ENCODE data around the gene GOLT1A. TPM values are rescaled to one million over a fixed set of nuclear protein-coding genes. Genes with fewer than 3 reads are reported as not detected.
"Not testable (repeated sequence)": the region's sequence is repeated elsewhere in the genome, so short reads cannot be mapped to it uniquely, and the experiment has no call there.

GOLT1A gene
- total and polyA plus RNA-seq, 2 experiments from 2014 or later, result 0.33 to 2.6 TPM

DNA sequence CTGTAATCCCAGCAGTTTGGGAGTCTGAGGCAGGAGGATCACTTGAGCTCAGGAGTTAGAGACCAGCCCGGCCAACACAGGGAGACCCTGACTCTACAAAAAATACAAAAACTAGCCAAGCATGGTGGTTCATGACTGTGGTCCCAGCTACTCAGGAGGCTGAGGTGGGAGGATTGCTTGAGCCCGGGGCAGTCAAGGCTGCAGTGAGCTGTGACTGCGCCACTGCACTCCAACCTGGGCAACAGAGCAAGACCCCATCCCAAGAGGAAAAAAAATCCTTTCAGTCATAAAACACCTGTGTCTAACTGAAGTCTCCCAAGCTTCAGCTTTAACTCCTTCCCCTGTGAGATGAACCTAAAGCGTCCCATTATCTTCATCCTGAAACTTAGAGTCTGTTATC is 33.1 kb upstream of the GOLT1A start:
- DNase-seq (ENCODE audit: low read depth in 1 of 2, low spot score in 1 of 2), result no peak
- Histone ChIP-seq H3K4me3 (no peak overlapping the region), H3K27me3 (no peaks in the 10 kb centered on the region), H3K36me3 (peaks cover 47% of the 10 kb centered on the region), H3K27ac (no peak overlapping the region), H3K9me3 (ENCODE audit: low read depth) (no peaks in the 10 kb centered on the region), H3K4me1 (ENCODE audit: low read depth) (no peaks in the 10 kb centered on the region)
- TF ChIP-seq, protein P1, sequence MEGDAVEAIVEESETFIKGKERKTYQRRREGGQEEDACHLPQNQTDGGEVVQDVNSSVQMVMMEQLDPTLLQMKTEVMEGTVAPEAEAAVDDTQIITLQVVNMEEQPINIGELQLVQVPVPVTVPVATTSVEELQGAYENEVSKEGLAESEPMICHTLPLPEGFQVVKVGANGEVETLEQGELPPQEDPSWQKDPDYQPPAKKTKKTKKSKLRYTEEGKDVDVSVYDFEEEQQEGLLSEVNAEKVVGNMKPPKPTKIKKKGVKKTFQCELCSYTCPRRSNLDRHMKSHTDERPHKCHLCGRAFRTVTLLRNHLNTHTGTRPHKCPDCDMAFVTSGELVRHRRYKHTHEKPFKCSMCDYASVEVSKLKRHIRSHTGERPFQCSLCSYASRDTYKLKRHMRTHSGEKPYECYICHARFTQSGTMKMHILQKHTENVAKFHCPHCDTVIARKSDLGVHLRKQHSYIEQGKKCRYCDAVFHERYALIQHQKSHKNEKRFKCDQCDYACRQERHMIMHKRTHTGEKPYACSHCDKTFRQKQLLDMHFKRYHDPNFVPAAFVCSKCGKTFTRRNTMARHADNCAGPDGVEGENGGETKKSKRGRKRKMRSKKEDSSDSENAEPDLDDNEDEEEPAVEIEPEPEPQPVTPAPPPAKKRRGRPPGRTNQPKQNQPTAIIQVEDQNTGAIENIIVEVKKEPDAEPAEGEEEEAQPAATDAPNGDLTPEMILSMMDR (IDR thresholded peaks at IDR 0.05; ENCODE audit: low read depth, low read length), result no peak

DNA sequence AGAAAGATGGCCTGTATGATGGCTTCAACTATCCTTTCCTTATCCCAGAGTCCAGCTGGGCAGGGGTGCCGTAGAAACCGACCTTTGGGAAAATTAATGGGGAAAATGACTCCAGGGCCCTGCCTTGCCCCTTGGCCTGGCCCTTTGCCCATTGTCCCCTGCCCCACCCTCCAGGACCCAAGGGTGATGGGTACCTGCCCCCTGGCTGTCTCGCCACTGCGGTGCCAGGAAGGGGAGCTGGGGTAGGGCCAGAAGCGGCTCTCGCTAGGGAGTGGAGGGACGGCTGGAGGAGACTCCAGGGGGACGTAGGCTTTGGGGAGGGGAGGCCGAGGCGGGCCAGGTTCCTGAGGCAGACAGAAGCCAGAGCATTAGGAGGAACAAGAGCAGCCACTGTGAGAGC is 29.1 kb upstream of the GOLT1A start:
- H3K4me1 ChIP-seq (ENCODE audit: low read depth), result no peaks in the 10 kb centered on the region
- H3K27me3 ChIP-seq, result no peaks in the 10 kb centered on the region
- H3K27ac ChIP-seq, result no peak overlapping the region
- TF ChIP-seq, protein P1 (IDR thresholded peaks at IDR 0.05; ENCODE audit: low read depth, low read length), result no peak
- H3K36me3 ChIP-seq, result peaks cover 64% of the 10 kb centered on the region
- DNase-seq (ENCODE audit: low read depth in 1 of 2, low spot score in 1 of 2), result no peak
- no peaks in the 10 kb centered on the region for H3K9me3 ChIP-seq (ENCODE audit: low read depth)
- H3K4me3 ChIP-seq, result no peak overlapping the region

DNA sequence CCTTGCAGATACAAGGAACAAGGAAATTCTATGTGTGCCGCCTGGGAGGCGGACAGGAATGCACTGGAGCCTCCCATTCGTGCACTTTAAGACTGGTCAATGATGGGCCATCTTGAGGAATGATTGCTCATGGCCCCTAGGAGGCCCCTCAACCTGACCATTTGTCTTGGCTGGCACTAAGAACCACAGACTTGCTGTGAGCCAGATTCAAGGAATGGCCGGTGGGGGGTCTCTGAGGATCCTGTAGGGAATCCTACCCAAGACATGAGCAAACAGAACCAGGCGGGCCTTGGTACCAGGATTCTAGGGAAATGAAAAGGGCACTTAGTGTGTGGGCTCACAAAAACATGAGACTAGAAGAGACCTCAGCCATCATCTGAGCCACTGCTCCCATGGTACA is 28.1 kb upstream of the GOLT1A start:
- H3K27ac ChIP-seq, result no peak overlapping the region
- no peaks in the 10 kb centered on the region for H3K9me3 ChIP-seq (ENCODE audit: low read depth)
- TF ChIP-seq, protein P1 (IDR thresholded peaks at IDR 0.05; ENCODE audit: low read depth, low read length), result no peak
- H3K4me3 ChIP-seq, result no peak overlapping the region
- H3K4me1 ChIP-seq (ENCODE audit: low read depth), result no peaks in the 10 kb centered on the region
- peaks cover 64% of the 10 kb centered on the region for H3K36me3 ChIP-seq
- H3K27me3 ChIP-seq, result no peaks in the 10 kb centered on the region
- DNase-seq (ENCODE audit: low read depth in 1 of 2, low spot score in 1 of 2), result no peak

DNA sequence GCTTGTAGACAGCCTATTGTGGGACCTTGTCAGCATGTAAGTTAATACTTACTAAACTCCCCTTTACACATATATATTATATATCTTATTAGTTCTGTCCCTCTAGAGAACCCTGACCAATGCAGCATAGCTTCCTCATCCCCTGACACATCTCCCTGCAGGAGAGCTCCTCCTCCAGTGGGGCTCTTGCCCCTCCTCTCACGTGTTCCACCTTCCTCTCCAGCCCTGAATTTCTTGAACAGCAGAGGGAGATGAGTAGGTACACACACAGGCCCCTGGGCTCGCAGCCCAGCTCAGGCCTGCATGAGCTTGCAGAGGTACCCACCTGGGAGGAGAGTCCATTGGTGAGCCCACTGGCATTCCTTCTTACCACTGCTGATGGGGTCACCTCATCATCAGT is 27.3 kb upstream of the GOLT1A start:
- TF ChIP-seq, protein P1 (IDR thresholded peaks at IDR 0.05; ENCODE audit: low read depth, low read length), result no peak
- peaks cover 61% of the 10 kb centered on the region for H3K36me3 ChIP-seq
- H3K27ac ChIP-seq, result no peak overlapping the region
- H3K9me3 ChIP-seq (ENCODE audit: low read depth), result no peaks in the 10 kb centered on the region
- no peaks in the 10 kb centered on the region for H3K4me1 ChIP-seq (ENCODE audit: low read depth)
- H3K27me3 ChIP-seq, result no peaks in the 10 kb centered on the region
- no peak overlapping the region for H3K4me3 ChIP-seq
- DNase-seq (ENCODE audit: low read depth in 1 of 2, low spot score in 1 of 2), result no peak

DNA sequence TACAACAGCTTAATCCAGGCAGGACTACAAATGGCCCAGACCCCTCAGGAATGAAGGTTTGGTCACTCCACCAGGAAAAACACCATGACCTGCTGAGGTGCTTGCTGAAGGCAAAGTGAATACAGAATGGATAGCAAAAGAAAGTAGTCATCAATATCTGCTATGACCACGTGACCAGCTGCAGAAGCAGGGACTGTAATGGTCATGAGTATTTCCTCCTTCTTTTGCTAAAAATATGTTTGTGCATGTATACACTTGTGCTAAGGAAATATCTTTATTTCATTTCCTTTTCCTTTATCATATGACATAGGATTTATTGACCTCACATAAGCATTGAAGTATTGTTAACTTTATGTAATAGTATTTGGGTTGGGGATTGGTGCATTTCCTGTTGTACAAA is 26.4 kb upstream of the GOLT1A start:
- H3K9me3 ChIP-seq (ENCODE audit: low read depth), result no peaks in the 10 kb centered on the region

DNA sequence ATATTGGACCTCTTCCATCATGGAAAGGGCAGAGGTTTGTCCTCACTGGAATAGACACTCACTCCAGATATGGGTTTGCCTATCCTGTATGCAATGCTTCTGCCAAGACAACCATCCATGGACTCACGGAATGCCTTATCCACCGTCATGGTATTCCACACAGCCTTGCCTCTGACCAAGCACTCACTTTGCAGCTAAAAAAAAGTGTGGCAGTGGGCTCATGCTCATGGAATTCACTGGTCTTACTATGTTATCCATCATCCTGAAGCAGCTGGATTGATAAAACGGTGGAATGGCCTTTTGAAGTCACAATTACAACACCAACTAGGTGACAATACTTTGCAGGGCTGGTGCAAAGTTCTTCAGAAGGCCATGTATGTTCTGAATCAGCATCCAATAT is 25.6 kb upstream of the GOLT1A start:
- peaks cover 58% of the 10 kb centered on the region for H3K36me3 ChIP-seq
- H3K9me3 ChIP-seq (ENCODE audit: low read depth); DNase-seq (ENCODE audit: low read depth in 1 of 2, low spot score in 1 of 2); H3K27me3 ChIP-seq; H3K4me3 ChIP-seq; H3K4me1 ChIP-seq (ENCODE audit: low read depth); H3K27ac ChIP-seq: not testable (repeated sequence)

More for the DNA sequence above, 26.4 kb upstream of the GOLT1A start:
- H3K27me3 ChIP-seq, result no peaks in the 10 kb centered on the region
- H3K27ac ChIP-seq, result no peak overlapping the region
- no peak for DNase-seq (ENCODE audit: low read depth in 1 of 2, low spot score in 1 of 2)
- no peak overlapping the region for H3K4me3 ChIP-seq
- H3K36me3 ChIP-seq, result peaks cover 61% of the 10 kb centered on the region
- no peaks in the 10 kb centered on the region for H3K4me1 ChIP-seq (ENCODE audit: low read depth)
- TF ChIP-seq, protein P1 (IDR thresholded peaks at IDR 0.05; ENCODE audit: low read depth, low read length), result no peak

DNA sequence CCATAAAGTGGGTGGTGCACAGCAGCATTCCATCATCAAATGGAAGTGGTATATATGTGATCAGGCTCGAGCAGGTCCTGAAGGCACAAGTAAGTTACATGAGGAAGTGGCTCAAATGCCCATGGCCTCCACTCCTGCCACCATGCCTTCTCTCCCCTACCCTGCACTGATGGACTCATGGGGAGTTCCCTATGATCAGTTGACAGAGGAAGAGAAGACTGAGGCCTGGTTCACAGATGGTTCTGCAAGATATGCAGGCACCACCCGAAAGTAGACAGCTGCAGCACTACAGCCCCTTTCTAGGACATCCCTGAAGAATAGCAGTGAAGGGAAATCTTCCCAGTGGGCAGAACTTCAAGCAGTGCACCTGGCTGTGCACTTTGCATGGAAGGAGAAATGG is 24.7 kb upstream of the GOLT1A start:
- H3K27me3 ChIP-seq; H3K4me1 ChIP-seq (ENCODE audit: low read depth); H3K4me3 ChIP-seq; H3K27ac ChIP-seq; DNase-seq (ENCODE audit: low read depth in 1 of 2, low spot score in 1 of 2); H3K9me3 ChIP-seq (ENCODE audit: low read depth): not testable (repeated sequence)
- peaks cover 67% of the 10 kb centered on the region for H3K36me3 ChIP-seq

DNA sequence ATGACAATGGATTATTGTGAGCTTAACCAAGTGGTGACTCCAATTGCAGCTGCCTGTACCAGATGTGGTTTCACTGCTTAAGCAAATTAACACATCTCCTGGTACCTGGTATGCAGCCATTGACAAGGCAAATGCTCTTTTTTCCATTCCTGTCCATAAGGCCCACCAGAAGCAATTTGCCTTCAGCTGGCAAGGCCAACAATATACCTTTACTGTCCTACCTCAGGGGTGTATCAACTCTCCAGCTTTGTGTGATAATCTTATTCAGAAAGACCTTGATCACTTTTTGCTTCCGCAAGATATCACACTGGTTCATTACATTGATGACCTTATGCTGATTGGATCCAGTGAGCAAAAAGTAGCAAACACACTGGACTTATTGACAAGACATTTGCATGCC is 23.7 kb upstream of the GOLT1A start:
- H3K27me3 ChIP-seq; H3K4me3 ChIP-seq; H3K27ac ChIP-seq; DNase-seq (ENCODE audit: low read depth in 1 of 2, low spot score in 1 of 2); H3K9me3 ChIP-seq (ENCODE audit: low read depth); H3K4me1 ChIP-seq (ENCODE audit: low read depth): not testable (repeated sequence)
- H3K36me3 ChIP-seq, result peaks cover 65% of the 10 kb centered on the region
